Peyer's patch (tissue), 4 donors: ENCODE data around the gene CSMD2.

Experiments
- CTCF ChIP-seq, 6 experiments: fragments of 450-650 bp in 4 of 6; fragments of 200-600 bp in 2 of 6; sonication (generic) in 1 of 6; IDR thresholded peaks; one replicate each; pipeline ENCODE4 v1.5.1; 2017 to 2019; ENCODE audit warnings: antibody characterized with exemption in 6 of 6, mild to moderate bottlenecking in 3 of 6, moderate library complexity in 1 of 6
- POLR2A ChIP-seq, 2 donors: fragments of 450-650 bp; IDR thresholded peaks; one replicate each; pipeline ENCODE4 v1.5.1; 2017; ENCODE audit warnings: antibody characterized with exemption in 2 of 2, mild to moderate bottlenecking in 2 of 2, moderate library complexity in 2 of 2

- TF ChIP-seq CTCF (IDR thresholded peaks at IDR 0.05) (no peak), POLR2A (IDR thresholded peaks at IDR 0.05) (no peak)
Measured at GRCh38 chr1:33988161-33988560, 176.9 kb downstream of the CSMD2 start.
